Measurements from ENCODE around the gene C17orf100.
A peak's percentile ranks its signal among the peaks of the same experiment; 100 is the strongest.
"Not testable (repeated sequence)": the region's sequence is repeated elsewhere in the genome, so short reads cannot be mapped to it uniquely, and the experiment has no call there.

The C17orf100 gene

DNA sequence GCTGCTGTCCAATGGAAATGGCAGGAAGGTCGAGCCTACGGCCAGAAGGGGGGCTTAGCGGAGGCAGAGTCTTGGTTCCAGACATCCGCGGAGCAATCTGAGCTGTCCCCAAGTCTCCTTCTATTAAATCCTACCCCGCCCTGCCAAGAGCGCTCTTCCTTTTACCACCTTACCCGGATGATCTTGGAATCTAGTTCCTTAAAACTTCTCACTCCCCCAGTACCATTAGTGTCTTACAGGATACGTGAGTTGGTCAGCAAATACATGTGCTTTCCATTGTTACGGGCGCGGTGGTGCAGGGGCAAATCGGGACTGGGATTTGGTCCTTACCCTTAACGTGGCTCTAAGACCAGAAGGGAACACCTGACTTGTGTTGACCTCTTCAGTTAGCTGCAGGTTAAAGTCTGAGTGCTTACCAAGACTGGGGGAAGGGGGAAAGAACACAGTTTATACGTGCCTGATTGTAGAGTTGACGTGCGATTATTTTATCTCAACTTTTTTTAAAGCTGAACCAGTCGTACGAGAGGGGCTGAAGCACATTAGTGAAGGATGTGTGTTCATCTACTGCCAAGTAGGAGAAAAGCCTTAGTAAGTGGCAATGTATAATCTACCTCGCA, 10.2 kb upstream of the C17orf100 start:
- peak; percentile 23 for DNase-seq

DNA sequence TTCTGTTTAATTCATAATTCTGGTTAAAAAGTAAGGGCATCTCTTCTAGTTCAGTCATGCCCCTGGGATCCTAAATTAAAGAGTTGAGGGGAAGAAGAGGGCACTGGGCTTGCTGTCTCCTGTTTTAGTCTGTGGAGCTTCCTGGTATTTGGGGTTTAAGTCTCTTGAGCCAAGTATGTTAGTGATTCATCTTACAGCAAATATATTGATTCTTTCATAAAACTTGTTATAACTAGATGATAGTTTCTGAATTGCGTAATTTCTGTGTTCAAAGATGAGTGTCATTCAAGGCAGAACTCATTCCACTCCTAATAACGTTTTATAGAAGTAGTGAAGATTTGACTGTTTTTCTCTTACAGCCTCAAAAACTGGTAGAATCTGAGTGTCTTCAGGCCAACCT, 9.0 kb upstream of the C17orf100 start:
- DNase-seq, result no peak

DNA sequence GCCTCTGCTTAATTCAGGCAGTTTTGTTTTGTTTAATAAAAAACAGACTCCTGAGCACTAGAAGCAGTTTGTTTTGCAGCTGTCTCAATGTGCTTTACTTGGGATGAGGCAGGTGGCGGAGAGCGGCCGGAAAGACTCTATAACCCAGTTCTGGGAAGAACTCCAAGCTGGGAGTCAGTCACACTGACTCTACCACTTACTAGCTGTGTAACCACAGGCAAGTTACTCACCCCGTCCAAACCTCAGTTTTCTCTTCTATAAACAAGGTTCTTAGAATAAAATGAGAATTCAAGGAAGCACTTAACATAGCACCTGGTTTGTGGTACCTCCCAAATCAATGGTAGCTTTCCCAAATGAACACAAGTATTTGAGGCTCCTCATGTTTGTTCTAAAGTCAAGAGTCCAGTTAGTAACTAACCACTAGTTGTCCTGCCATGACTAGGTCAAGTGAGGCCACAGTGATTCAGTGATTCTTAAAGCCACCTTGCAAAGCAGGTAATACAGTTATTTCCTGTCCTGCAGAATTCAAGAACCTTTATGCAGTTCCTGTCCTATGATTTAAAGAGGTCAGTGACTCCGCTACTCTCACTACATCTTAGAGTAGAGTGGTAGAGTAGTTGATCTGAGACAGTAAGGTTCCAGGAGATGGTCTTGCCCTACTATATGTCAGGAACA, 8.0 kb upstream of the C17orf100 start:
- DNase-seq, result no peak

DNA sequence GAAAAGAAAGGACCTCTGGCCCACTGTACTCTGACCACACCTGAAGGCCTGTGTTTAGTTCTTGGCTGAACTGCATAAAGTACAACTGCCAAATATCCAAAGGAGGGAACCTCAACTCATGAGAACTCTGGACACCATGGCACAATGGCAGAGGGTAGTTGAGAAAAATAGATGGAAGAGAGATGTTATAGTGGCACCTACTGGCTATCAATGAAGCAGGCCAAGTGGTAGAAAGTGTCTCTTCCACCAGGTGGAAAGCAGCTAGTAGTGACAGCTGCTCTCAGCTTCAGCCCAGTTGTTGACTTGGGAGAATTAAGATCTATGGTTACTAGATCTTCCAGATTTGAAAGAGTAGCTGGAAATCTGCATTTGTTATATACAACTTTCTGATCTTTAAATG, 3.4 kb upstream of the C17orf100 start:
- DNase-seq, result no peak

DNA sequence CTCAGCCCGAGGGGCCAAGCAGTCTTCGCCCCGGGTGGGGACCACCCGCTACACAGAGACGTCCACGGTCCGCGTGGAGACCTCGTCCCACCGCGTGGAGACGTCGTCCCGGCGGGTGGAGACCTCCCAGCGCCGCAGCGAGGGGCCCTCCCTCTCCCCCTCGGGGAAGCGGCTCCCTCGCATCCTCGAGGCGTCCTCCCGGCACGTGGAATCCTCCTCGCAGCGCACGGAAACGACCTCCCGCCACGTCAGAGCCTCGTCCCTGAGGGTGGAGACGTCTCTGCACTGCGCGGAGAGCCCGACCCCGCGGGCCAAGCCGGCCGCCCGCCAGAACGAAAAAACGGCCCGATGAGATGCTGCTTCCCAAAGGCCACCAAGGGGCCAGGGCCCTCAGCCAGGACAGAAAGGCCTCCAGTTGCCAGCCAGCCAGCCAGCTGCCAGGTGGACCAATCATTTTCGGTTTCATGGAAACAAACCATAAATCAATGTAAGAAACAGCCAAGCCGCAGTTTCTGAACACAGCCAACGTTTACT, 424 bp downstream of the C17orf100 start:
- no peak for DNase-seq

DNA sequence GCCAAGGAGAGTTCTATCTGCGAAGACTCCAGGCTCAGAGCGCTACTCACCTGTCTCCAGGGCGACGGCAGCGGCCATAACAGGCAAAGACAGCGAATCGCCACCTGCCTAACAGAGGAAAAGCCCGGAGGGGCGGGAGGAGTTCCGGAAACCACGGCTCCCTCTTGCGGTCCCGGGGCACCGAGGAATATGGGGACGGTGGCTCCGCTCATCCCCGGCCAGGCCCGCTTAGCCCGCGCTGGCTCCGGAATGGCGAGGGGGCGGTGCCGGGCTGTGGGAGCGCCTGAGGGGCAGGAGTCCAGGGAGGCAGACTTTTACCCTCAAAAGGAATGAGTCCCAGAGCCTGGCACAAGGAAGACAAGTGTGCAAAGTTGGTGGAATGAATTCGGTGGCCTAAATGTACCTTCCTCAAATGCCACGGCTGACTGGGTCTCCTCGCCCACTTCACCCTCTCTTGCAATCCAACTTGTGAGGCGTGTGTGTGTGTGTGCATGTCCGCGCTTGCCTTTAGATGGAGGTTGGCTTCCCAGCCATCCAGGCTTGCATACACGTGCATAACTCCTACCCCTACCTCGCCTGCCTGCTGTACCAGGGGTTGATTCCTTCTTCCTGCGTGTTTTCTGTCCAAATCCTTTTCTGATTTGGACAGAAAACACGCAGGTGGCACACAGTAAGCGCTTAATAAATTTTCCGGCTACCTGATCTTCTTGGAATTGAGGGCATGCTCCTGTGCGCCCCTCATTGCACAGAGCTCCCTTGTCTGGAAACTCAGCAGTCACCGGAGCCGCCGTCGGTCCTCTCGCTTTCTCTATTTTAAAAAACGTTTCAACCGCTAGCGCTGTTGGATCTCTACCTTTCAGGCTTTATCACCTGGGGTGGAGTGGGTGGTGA, 3.5 kb downstream of the C17orf100 start:
- peak; percentile 9 for DNase-seq

DNA sequence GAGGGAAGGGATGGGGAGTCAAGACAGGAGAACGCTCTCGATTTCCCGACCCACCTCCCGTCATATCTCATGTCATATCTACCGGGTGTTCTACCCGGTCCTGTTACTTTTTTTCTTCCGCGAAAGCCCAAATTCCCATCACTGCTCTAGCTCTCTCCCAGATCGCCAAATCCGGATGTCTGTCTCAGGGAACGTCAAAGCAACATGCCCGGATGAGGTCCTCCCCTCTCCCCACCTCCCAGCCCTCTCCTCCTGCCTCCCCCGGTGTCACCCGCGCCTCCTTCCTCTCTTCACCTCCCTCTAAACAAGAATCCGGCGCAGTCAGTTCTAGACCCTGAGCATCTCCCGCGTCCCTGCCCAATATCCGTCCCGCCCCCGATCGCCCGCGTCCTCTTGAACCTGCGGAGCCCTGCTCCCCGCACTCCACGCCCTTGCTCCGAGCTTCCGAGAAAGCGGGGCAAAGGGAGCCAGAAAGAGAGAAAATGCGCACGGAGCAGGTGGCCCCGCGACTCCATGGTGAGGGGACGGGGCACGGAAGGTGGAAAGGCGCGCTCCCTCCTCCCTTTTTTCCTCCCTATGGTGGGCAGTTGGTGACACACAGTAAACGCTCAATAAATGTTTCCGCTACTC, 4.3 kb downstream of the C17orf100 start:
- DNase-seq, result not testable (repeated sequence)

DNA sequence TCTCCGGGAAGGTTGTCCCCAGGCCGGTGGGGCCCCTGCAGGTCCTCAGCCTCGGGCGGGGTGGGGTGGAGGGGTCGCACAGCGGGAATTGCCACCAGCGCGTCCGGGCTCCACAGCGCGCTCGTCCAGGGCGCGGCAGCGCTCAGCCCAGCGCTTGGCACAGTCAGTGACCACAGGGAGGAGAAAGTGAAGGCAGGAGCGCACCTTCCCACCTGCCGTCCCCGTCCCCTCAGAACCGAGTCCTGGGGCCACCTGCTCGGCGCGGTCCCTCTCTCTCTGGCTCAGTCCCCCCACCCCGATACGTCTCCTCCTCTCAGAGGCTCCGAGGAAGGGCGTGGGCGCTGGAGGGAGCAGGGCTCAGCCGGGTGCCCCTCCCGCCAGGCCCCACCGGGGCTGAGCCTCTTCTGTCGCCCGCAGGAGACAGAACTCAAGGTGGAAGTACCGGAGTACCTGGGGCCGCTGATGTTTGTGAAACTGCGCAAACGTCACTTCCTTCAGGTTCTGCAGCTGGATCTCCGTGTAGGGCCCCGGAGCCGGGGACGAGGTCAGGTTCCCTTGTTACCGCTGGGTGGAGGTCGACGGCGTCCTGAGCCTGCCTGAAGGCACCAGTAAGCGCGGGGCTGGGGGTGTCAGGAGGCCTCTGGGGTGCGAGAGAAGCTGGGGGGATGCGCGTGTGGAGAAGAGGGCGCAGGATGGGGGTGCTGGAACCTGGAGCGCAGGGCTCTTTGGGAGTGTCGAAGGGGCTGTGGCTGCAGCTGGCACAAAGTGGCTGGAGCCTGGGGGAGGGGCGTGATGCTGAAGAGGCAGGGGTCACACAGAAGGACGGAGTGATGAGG, 5.5 kb downstream of the C17orf100 start:
- not testable (repeated sequence) for DNase-seq

DNA sequence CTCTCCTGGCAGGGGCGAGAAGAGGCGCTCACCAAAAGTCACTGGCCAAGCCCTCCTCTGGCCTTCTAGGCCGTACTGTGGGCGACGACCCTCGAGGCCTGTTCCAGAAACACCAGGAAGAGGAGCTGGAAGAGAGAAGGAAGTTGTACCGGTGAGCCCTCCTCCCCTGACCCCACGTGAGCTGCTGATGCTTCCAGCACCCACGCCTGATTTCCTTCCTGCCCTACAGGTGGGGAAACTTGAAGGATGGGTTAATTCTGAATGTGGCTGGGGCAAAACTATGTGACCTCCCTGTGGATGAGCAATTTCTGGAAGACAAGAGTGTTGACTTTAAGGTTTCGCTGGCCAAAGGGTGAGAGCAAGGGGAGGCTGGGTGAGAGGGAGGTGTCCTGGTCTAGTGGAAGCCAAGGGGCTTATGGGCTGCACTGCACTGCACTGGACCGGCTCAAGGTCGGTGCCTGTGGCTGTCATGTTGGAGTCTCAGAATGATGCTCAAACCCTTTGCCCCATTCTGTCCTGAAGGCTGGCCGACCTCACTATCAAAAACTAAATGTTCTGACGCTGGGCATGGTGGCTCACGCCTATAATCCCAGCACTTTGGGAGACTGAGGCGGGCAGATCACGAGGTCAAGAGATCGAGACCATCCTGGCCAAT, 6.2 kb downstream of the C17orf100 start:
- no peak for DNase-seq

DNA sequence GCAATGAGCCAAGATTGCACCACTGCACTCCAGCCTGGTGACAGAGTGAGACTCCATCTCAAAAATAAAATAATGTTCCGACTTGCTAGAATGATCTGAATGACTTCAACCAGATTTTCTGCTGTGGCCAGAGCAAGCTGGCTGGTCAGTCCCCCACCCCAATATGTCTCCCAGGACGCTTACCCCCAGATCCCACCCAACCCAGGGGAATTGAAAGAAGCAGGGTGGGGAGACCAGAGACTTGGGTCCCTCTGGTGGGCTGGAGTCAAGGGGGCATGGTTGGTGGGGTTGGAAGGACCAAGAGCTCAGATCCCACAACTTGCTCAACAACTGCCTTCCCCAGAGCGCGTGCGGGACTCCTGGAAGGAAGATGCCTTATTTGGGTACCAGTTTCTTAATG, 6.8 kb downstream of the C17orf100 start:
- DNase-seq, result not testable (repeated sequence)

DNA sequence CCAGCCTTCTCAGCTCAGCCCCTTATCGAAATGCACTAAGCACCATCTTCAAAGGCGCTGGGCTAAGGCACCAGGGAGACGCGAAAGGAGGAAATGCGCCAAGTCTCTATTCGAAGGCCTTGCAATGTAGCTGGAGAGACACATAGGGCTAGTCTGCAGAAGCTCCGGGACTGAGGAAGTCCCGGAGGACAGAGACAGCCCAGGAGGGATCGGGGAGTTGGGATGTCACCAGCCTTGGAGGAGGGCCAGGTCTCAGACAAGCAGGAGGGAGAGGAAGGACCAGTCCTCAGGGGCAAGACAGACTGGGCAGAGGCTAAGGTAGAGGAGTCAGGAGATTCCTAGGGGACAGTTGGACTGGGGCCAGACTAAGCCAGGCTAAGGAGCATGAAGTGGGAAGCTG, 8.5 kb downstream of the C17orf100 start:
- DNase-seq, result no peak

DNA sequence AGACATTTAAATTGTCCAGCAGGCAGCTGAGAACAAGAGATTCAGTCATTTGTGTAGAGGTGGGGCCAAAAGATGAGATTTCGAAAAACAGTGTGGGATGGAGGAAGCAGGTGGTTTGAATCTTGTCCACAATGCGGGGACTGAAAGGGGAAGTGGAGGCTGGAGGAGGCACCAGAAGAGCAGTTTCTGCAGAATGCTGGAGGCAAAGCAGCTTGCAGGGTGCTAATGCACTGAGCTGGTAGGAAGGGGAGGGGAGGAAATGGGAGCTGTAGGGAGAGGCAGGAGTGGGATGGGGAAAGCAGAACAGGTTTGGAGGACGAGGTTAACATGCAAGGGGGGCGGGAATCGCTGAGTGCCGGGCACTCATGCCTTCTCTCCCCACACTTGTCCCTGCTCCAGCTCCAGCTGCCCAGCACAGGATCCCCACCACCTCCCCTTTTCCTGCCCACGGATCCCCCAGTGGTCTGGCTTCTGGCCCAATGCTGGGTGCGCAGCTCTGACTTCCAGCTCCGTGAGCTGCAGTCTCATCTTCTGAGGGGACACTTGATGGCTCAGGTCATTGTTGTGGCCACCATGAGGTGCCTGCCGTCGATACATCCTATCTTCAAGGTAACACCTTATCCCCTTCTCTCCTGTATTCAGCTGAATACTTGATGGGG, 9.4 kb downstream of the C17orf100 start:
- DNase-seq, result no peak

DNA sequence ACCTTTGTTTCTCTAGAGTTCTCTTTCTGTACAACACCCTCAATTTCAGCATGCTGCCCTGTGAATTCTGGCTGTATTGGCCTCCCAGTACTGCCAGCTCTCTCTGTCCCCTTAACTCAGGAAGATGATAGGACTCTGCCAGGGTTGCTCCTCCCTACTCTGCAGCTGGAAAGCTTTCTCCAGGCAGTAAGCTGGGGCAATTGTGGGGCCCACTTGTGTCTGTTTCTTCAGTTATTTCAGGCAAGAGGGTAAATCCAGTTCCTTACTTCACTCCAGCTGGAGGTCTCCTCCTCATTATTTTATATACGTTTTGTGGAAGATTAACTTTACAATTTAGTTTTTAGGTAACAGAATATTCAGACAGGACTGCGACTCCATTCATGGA, 9.9 kb downstream of the C17orf100 start:
- no peak for DNase-seq

DNA sequence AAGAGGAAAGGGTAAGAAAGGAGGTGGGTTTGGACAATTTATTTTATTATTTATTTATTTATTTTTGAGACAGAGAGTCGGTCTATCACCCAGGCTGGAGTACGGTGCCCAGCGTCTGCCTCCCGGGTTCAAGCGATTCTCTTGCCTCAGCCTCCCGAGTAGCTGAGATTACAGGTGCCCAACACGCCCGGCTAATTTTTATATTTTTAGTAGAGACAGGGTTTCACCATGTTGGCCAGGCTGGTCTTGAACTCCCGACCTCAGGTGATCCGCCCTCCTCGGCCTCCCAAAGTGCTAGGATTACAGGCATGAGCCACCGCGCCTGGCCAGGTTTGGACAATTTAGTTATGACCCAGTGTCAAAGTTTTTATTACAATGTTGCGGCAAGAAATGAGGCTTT, 11.6 kb downstream of the C17orf100 start:
- DNase-seq, result not testable (repeated sequence)

DNA sequence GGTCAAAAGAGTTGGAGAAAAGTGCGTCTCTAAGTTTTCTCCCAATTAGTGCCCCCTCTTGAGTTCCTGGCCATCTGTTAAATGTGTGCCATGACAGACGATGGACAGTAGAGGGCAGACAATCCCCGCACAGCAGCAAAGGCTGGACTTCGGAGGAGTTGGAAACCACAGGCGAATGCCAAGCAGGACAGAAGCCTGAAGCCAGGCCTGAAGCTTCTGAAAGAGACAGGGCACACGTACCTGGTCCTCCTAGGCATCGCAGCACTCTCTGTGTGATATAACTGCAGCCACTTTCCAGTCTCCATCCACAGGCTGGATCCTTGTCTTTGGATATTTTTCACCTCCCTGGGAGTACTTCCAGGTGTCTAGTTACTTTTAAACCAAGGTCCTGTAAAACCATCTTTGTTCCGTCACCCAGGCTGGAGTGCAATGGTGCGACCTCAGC, 14.5 kb downstream of the C17orf100 start:
- DNase-seq, result peak; percentile 20

DNA sequence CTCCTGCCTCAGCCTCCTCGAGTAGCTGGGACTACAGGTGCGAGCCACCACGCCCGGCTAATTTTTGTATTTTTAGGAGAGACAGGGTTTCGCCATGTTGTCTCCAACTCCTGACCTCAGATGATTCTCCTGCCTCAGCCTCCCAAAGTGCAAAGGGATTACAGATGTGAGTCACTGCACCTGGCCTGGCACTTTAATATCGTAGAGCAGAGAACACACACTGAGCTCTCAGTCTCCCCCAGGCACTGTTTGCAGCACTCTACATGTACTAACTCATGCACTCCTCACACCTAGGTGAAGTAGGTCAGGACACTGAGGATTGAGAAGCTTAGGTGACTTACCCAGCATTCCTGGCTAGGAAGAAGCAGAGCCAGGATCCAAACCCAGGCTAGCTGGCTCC, 15.0 kb downstream of the C17orf100 start:
- no peak for DNase-seq

DNA sequence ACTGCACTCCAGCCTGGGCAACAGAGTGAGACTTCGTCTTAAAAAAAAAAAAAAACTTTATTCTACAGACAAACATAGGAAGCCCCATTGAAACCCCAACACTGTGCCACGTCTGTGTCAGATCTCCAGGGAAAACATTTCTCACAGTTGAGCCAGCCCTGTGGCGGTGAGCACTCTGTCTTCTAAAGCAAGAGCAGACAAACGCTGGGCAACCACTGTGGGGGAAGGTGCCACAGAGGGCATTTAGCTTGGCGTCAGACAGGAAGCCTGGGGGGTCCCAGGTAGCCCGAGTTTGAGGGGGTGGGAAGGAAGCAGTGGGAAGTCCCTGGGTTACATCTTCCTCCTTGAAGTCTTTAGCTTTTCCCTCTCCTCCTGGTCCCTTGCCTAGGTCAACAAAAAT, 16.0 kb downstream of the C17orf100 start:
- DNase-seq, result no peak

DNA sequence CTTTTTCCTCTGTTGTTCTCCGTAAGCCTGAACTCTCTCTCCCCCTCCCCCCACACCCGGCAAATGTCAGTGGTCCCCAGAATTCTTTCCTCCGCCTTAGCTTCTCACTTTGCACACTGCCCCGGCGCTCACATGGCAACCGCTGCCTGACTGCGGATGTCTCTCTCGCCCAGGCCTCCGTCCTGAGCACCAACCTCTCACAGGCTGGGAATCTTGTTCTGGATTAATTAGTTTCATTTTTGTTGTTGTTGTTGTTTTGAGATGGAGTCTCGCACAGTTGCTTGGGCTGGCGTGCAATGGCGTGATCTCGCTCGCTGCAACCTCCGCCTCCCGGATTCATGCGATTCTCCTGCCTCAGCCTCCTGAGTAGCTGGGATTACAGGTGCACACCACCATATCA, 16.7 kb downstream of the C17orf100 start:
- DNase-seq, result no peak

DNA sequence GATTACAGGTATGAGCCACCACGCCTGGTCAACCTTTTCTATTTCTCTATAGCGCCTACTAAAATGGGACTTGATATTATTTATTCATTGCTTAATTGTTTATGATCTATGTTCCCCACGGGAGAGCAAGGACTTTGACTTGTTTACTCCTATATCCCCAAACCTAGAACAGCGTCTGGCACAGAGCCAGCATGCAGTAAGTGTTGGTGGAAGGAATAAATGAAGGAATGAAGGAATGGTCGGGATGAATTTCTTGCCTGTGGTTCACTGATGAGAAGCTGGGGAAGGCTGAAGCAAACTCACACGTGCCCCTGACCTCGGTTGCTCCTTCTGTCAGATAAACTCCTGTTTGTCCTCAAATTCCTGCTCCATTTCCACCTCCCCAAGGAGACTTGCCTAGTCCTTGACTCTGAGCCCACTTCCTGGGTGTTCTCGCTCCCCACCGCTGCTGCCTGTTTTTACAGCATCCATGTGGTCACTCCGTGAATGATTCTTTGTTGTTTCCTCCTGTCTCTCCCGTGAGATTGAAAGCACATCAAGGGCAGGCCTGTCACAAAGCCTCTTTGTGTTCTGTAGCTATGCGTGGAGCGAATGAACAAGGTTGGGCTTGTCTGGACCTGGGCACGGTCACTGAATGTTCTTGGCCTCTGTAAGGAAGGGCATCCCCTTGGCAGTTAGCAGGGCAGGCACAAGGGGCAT, 17.3 kb downstream of the C17orf100 start:
- no peak for DNase-seq

DNA sequence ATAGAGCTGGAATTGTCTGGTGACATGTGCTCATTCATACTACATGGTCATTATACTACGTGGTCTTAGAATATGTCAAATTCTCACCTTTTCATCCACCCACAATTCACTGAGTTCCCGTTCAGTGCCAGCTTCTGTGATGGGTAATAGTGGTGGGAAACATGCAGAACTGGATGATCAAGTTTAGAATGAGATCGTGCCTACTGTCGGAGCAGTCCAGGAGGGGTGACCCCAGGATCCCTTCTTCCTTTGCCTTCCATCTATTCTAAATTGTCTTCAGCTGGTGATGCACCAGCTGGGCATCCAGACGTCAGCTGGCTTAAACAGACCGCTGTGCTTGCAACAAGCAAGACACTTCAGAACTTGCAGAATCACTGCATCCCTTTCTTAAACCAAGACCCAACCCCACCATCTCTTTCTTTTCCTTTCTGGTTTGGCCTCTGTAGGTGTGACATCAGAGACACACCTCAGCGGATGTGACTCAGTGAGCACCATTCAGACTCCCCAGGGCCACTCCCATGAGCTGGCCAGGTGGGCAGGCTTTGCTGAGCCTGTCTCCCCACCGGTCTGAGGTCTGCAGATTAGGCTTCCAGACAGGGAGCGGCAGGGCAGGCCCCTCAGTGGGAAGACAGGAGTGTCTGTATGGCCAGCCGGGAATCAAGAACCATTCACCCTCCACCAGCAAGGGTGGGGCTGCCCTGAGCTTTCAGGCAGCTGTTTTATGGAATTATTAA, 18.1 kb downstream of the C17orf100 start:
- DNase-seq, result no peak

Data from NCI-H1092 treated with DMSO at 0.1 percent for 48 hours (cell line).